ENCODE data around the gene BBS10.
"Not testable (repeated sequence)": the region's sequence is repeated elsewhere in the genome, so short reads cannot be mapped to it uniquely, and the experiment has no call there.

BBS10 gene

GRCh38 chr12:76329159-76329558, 19.1 kb downstream of the BBS10 start:
- DNase-seq, result no peak

- DNase-seq, result not testable (repeated sequence)
Observed at GRCh38 chr12:76319595-76320319, 28.5 kb downstream of the BBS10 start.

- DNase-seq, result no peak
Observed at GRCh38 chr12:76318773-76319594, 29.2 kb downstream of the BBS10 start.

GRCh38 chr12:76317976-76318375, 30.2 kb downstream of the BBS10 start:
- DNase-seq, result no peak

GRCh38 chr12:76316468-76316867, 31.7 kb downstream of the BBS10 start:
- DNase-seq, result no peak

- no peak for DNase-seq
Observed at GRCh38 chr12:76313299-76313698, 34.9 kb downstream of the BBS10 start.

- DNase-seq, result no peak
Observed at GRCh38 chr12:76312315-76312714, 35.9 kb downstream of the BBS10 start.

GRCh38 chr12:76311796-76312195, 36.4 kb downstream of the BBS10 start:
- DNase-seq, result no peak

GRCh38 chr12:76310110-76310509, 38.1 kb downstream of the BBS10 start:
- DNase-seq, result no peak

- no peak for DNase-seq
Observed at GRCh38 chr12:76308866-76309265, 39.3 kb downstream of the BBS10 start.

- DNase-seq, result no peak
Observed at GRCh38 chr12:76307083-76307482, 41.1 kb downstream of the BBS10 start.

- DNase-seq, result no peak
Observed at GRCh38 chr12:76303989-76304460, 44.2 kb downstream of the BBS10 start.

- DNase-seq, result no peak
Observed at GRCh38 chr12:76303365-76303764, 44.9 kb downstream of the BBS10 start.

- DNase-seq, result no peak
Observed at GRCh38 chr12:76300297-76300665, 47.9 kb downstream of the BBS10 start.

GRCh38 chr12:76299536-76300296, 48.5 kb downstream of the BBS10 start:
- no peak for DNase-seq

All from GDM1 (cell line).